Germinal center (tissue), 1 donor: Measurements from ENCODE around the gene WDR91.

Source experiments
- DNase-seq: peaks from one replicate; pipeline ENCODE4 v3.0.0; 2012; ENCODE audit warnings: mixed read lengths, low spot score

The WDR91 gene

DNA sequence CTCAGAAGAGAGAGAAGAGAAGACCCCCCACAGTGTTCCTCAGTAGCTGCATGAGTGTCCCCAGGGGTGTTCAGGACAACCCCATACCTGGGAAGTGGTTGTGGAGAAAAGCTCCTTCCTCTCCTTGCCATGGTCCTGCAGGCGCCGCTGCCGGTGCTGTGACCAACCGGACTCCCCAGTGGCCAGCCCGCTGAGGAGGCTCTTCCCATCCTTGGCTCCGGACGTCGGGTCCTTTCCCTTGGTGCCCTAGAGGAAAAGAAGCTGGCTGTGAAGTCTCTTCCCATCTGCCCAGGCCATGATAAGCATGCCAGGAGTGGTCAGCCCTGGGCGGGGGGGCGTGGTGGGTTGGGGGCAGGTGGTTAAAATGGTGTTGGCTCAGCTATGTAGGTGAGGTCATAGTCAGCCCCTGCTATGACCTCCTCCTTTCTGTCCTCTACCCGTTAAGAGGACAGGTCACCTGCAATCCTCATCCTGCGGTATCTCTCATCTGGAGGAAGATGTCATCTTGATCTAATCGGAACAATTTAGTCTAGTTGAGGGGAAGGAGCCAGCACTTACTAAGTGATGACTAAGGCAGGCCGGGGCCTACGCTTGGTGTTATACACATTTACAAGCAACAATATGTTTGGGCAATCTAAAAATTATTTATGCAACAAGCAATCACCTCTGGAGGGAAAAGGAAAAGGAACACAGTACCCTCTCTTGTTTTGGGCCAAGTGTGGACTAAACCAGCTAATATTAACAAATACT is 13.2 kb downstream of the WDR91 start:
- no peak for DNase-seq

DNA sequence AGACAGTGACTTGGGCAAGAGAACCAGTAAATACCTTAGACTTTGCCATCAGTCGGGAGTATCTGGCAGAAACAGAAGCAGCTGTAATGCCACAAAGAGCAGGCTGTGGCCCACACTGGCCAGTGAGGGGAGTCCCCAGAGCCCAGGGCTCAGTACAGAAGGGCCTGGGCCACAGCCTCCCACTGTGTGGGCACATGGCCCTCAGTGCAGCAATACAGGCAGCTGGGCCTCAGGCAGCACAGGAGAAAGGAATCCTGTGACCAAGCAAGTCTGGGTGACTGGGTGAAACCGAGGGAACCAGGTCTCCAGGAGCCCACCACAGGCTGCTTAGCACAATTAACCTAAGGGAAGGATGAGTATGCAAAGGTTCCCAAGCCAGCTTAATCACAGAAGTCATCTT is 14.0 kb downstream of the WDR91 start:
- DNase-seq, result no peak

DNA sequence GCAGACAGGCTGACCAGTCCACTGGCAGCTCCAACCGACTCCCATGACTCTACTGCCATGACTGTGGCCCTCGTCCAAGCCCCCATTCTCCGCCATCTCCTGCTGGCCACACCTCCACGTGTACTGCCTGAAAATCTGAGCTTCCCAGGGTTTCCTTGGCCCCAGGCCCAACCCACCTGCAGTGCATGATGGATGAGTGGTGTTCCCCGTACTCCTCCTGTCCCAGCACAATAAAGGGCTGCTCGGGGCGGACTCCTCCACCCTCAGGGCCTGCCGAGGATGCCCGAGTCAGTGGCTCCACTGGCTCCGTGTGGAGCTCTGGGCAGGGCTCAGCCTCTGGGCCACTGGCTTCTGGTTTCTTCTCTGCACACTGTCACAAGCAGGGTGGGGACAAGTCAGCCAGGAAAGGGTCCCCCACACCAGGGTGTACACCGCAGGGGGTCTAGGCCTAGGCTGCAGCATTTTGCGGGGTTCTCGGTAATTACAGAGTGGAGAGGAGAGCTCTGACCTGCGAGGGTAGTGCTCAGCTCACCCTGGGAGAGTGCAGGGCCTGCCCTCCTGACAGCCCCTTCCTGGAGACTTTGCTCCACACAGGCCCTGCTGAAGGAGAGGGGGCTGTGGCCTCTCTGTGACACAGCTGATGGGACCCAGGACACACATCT is 15.2 kb downstream of the WDR91 start:
- no peak for DNase-seq

DNA sequence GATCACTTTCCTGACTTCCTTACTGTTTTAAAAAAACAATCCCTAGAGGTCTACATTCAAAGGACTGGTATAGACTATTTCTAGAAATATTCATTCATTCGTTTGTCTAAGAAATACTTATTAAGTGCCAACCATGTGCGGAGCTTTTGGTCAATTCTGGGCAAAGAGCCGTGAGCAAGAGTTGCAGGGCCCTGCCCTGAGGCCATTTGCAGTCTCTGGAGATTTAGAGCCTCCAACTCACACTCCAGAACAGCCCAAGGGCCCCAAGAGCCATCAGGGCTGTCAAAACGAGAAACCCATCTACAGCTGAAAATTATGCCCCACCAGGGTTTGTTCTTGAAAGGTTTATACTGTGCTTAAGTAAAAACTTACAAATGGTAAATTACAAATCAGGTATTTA is 16.2 kb downstream of the WDR91 start:
- DNase-seq, result no peak

DNA sequence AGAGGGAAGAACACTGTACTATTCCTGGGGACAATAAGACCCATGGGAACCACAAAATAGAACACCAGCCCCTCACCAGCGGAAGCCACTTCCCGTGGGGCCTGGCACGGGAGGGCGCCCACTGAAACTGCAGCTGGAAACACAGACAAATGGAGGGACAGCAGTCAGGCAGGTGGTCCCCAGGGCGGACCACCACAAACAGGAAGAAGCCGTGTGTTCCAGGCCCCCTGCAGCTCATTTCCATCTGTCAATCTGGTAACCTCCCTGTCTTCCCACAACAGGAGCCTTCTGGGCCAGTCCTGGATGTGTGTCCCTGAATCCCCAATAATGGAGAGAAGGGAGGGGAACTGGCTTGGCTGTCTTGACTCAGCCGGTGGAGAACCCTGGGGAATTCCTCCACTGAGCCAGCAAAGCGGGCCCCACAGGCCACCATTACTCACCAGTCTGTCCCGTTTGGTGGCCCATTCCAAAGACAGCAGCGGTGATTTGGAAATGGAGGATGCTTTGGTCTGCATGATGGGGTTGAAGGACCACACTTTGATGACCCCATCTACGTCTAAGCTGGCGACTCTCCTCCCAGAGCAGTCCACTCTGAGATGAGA is 16.7 kb downstream of the WDR91 start:
- no peak for DNase-seq

DNA sequence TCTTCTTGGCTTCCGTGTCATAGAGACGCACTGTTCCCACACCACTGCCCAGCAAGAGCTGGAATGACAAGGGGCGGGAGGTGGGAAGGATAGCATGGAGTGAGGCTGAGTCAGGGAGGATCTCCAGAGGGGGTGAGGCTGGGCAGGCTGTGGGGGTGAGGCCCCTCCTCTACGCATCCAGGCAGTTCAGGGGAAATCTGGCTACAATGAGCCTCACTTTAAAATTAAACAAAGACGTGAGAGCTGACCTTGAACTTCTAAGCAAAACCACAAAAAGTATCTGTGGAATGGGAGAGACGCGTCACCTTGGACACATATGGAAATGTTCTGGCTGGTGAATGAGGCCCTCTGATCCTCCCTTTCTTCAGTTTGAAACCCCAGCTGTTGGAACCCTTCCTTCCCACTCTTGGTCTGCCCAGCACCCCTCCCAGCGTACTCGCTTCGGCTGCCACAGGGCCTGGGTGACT is 17.7 kb downstream of the WDR91 start:
- DNase-seq, result no peak

DNA sequence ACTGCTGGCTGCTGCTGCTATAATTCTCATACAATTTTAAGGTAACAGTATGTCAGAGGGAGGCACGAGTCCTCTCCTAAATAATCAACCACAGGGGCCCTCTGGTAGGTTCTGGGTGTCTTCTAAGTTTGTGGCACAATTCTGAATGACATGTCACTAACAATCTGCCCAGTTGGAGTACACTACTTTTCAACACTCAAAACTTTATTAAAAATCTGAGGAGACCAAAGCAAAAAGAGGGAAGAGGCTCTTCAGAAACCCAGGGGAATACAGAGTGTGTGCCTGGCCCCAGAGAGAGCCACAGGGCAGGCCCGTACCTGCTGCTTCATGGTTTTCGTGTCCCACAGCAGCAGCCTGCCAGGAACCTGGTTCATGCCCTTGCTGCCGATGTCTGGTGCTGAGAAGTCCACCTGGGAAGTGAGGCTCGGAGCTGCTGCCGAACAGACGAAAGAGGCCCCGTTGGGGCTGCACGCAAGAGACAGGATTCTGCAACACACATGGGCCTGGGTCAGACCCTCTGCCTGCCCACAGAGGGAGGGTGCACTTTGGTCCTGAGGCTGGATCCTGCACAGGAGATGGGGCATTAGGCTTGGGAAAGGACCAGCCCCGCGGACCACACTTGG is 18.3 kb downstream of the WDR91 start:
- no peak for DNase-seq

DNA sequence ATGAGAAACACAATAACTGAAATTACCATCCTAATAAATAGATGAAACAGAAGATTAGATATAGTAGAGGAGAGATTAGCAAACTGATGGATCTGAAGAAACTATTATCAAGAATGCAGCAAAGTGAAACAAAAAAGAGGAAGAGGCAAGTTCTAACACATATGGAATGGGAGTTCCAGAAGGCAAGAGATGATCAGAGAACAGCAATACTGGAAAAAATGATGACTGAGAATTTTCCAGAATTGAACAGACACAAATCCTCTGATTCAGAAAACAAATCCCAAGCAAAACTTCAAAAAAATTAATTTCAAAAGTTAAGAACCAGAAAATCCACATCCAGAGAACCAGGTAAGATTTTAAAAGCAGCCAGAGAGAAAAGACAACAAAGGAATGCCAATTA is 20.6 kb downstream of the WDR91 start:
- no peak for DNase-seq

DNA sequence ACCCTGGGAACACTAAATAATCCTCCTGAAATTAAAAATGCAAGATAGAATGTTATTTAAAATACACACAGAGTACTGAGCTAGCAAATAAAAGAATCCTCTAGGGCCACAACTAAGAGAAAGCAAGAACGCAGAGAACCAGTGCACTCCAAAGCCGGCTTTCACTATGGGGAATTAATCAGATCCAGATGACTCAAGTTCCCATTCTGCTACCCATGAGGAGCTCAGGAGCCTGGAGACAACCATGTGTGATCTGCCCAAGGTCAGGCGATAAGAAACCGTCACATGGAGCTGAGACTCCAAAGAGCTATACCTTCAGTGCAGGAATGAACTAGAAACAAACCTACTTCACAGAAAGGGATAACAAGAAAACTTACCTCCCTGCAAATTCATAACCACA is 21.4 kb downstream of the WDR91 start:
- no peak for DNase-seq

DNA sequence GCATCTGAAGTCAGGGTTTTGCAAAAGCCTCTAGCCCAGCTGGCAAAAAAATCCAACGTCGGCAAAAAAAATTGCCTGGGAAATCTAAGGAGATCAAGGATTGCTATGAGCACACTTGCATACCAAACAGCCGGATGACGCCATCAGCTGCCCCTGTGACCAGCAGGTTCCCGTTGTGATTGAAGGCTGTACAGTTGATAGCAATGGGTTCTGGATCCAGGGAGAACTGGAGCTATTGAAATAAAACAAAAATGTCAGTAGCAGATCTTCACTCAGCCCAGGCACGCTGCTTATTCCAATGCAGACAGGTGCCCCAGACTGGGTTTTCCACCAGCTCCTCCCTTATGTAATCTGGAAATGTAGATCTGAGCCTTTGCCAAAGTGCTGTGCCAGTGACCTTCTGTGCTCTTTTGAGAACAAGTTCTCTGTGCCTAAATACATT is 22.1 kb downstream of the WDR91 start:
- DNase-seq, result no peak

DNA sequence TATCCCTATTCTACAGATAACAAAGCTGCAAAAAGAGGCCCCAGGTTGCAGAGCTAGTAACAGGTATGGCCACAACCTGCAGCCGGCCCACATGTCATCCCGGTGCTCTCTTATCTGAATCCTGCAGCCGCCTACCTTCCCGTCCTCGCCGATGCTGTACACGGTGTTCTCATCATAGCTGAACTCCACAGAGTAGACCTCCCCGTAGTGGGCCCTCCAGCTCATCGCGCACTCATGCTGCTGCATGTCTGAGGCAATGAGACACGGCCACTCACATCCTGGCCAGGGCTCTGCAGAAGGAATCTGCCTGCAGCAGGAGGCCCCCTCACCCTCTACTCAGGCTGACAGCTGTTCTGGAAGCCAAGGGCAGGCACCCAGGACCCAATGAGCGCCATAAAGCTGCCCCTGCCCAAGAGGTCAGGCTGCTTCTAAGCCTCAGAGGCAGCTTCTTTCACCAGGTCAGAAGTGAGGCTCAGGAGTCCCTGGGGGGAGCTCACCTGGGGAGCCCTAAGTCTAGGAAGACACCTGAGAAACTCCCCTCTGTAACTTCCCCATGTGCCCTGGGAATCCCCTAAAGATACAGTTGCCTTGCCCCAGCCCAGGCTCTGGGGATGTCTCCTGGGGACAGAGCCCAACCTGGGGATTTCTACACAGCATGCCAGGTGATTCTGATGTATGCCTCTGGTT is 22.9 kb downstream of the WDR91 start:
- DNase-seq, result peak; percentile 66

DNA sequence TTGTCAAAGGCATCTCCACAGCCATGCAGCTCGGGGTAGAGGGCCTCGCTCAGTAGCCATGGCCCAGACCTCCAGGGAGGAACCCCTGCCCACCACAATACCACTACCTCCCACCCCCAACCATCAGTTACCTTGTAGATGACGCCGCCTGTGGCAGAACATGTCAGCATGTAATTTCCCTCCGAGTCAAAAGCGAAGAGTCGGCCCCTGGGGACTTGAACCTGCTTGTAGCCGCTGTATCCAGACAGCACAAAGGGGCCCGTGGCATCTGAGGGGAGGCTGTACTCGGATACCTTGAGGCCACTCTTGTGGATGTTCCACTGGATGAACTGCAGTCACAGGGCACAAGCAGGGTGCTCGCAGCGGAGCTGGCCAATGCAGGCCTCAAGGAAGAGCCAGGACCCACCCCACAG is 24.5 kb downstream of the WDR91 start:
- peak; percentile 49 for DNase-seq

DNA sequence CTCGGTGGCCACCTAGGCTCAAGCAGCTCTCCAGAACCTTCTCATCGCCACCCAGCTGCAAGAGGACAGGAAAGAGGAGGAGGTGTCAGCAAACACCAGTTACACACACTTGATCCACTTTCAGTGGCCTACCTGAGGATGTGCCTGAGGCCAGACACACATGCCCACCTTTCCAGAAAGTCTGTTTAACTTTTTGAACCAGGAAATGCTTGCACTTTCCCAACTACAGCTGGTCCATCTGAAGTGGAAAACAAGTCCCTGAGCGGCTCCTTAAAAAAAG is 25.1 kb downstream of the WDR91 start:
- no peak for DNase-seq

DNA sequence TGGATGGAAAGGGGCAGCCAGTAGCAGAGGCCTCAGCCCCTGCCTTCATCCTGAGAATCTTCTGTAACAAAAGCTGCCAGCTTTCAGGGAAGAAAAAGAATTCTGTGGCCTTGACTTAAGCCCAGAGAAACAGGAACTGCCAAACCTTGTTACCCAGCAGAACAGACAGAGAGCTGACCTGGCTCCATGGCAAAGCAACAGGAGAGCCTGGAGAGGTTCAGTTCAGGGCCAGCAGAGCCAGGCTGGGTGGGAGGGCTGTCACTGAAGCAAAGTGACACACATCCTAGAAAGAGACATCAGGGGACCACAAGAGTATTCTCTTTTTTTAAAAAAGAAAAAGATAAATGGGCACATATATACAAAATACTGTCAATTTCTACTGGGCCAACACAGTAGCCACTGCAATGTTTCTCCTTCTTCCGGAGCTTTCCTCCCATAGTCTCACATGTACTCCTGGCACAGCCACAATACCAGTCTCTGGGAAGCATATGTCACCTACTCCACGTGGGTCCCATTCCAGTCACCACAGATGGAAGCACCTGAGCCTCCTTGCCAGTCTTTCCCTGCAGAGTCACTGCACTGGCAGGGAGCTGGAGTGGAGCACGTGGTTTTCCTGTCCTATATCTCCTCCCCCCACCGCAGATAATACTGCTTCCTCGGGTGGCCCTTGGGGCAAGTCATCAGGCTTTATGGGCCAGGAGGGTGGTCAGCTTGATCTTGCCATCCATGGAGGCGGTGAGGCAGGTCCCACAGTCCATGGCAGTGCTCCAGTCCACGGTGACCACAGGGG is 25.7 kb downstream of the WDR91 start:
- DNase-seq, result no peak

DNA sequence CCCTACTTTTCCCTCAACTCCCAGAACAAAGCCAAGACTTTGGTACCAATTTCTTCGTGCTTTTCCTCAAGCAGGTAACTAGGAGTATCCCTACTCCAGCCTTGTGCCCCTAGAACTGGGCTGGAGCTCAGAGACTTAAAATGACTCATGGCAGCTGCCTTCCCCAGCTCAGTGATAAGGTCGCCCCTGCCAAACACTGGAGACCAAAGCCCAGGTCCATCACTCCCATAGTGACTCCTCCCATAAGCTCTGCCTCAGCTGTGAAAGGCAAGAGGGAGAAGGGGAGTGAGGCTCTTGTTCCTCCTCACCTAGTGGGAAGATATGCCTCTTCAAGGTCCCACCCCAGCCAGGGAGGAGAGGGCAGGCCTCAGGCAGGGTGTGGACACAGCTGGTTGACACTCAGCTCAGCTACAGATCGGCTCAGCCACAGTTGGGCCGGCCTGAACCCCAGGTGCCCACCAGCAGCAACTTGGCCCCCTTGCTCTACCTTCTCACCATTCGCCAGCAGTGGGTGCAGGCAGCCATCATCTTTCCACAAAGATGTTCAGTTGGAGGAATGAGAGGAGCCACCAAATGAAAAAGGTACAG is 27.0 kb downstream of the WDR91 start:
- no peak for DNase-seq

DNA sequence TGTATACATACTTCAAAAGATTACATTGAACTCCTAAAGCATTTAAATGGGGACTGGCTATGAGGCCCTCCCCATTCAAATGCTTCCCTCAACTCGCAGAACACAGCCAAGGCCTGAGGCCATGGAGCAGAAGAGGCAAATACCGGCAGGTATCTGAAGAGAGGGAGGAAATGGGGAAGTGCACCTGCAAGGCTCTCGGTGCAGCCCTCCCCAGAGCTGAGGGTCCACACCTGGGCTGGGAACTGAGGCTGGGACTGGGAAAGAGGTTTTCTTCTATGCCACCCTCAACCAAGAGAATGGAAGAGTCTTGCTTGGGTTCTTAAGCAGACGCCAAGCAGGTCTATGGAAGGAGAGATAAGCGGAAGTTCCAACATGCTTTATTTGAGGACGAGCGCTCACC is 27.8 kb downstream of the WDR91 start:
- DNase-seq, result no peak

DNA sequence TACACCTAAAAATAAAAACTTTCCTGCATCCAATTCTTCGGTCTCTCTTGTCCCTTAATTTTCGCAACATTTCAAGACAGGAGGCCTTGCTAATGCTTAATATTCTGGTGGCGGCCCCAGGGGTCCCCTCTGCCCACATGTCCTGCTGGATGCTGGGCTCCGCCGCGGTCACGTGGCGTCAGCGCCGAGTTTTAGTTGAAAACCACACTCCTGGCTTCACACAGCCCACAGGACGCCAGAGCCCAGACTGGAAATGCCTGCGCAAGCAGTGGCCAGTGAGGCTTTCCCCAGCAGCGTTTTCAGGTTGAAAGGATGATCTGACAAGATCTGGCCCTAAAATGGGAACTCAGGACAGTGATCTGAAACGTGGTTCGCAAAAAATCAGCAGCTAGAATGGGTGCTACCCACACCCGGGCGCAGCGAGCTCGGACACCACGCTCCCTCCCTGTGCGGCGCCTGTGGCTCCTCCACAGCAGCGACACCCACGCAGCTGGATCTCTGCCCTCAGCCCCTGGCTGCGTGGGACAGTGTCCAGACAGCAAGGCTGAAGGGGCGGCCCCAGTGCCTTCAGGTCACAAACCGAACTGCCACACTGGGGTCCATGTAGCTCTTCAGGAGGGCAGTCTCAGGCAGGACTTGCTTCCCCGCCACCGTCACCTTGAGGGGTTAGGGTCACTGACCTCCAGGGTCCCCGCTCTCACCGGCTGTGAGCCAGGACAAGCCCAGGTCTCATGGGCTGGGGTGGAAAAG is 29.2 kb downstream of the WDR91 start:
- no peak for DNase-seq

DNA sequence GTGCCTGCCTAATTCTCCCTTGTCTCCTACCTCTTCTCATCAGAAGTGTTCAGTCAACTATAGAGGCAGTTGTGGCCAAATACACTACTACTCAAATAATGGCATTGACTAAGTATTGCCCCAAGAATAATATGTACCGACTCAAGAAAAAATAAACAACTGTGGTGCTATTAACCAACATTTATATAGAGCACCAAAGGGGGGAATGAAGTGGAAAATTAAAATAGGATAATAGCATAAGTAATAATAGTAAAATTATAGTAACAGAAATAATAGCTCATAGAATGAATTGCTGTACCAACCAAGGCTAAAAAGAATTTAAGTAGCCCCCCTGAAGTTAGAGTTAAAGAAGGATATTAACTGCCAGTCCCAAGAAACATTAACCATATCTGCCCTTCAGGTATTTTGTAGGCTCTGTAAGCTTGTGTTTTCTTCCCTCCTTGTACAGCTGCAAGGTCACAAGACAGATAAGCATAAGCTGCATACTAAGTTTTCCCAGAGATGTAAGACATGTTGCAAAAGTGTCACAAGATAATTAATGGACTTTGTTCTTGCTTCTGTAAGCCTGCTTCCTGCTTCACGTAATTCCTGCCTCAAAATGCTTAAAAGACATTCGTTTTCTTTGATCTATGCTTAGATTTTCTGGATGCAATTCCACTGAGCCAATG is 29.9 kb downstream of the WDR91 start:
- no peak for DNase-seq

DNA sequence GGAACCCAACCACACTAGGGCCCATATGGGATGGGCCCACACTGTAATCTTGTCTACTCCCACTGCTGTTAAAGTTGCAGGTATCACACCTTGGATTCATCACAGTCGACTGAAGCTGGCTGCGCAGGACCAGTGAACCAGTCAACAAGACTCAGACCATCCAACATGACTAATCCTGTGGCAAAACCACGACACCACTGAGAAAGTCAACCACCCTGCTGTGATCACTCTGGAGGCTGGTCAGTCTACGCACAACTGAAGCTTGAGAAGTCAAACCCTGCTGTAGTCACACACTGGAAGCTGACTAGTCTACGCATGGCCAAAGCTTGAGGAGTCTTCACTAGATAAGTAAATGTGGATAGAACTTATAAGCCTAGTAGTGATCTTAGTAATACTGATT is 31.2 kb downstream of the WDR91 start:
- DNase-seq, result no peak

DNA sequence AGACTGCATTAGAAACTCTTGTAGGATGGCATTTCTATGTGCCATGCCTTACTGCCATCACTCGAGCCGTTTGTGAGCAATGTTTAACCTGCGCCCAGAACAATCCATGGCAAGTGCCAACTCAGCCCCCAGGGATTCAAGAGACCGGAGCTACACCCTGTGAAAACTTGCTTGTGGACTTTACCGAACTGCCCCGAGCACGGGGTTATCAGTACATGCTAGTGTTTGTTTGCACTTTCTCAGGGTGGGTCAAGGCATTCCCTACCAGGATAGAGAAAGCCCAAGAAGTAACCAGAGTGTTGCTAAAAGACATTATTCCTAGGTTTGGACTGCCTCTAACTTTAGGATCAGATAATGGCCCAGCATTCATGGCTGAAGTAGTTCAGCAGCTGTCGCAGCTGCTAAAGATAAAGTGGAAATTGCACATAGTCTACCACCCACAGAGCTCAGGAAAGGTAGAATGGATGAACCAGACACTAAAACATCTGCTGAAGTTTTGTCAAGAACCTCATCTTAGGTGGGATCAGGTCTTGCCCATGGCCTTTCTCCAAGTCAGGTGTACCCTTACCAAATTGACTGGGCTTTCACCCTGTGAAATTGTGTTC is 31.9 kb downstream of the WDR91 start:
- no peak for DNase-seq
